ENCODE results near the gene CORIN. TPM values are rescaled to one million over a fixed set of nuclear protein-coding genes. Genes with fewer than 3 reads are reported as not detected.
"Not testable (repeated sequence)": the region's sequence is repeated elsewhere in the genome, so short reads cannot be mapped to it uniquely, and the experiment has no call there.

Gene CORIN
- total RNA-seq, 1 donor from 2014 or later = 25.0 TPM

DNA sequence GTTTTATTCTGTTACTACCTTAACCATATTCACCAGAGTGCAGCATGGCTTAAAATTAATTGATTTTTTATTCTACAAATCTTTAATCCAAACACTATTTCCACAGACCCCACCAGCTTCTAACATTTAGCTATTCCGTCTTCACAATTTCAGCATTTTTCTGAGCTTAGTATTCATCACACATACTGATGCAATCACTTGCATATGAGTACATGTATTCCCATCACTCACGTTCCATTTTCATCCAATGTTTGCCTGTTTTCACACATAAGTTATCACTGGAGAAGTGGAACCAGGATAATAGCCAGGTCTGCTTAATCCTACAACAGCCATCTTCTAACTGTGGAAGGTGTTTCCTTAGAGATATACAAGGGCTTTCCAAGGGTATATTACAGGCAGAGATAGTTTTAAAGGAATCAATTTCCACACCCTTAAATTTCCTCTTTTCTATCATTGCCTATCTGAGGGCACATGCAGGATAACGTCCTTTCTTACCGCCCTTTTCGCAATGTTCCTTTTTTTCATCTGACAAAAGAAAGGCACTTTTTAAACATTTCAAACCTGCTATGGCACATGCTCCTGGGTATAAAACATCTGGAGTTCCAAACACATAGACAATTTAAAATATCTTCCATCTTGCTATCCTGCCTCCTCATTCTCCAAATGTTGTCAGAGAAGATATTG is 115.8 kb downstream of the CORIN start:
- DNase-seq (ENCODE audit: low spot score) = no peak

DNA sequence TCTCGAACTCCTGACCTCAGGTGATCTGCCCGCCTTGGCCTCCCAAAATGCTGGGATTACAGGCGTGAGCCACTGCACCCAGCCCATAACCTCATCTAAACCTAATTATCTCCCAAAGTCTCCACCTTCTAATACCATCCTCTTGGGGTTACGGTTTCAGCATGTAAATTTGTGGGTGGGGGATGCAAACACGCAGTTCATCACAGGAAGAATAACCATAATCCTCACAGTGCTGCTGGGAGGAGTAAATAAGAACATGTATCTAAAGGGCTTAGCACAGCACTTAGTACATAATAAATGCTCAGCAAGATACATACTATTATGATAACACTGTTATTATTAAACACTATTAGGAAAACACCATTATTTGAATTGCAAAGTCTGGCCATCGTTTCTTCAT is 116.4 kb downstream of the CORIN start:
- no peak for DNase-seq (ENCODE audit: low spot score)

DNA sequence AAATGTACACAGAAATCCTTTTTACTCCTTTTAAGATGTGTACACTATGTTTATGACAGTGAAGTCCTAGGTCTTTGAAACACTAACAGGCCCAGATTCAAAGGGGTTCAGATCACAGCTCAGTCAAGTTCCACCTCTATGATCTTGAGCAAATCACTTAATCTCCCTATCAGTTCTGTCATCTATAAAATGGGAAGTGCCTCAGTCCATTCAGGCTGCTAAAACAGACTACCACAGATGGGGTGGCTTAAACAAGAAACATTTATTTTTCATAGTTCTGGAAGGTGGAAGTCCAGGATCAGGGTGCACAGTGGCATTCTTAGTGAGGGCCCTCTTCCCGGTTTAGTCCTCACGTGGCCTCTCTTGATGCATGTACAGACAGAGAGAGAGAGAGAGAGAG is 117.1 kb downstream of the CORIN start:
- DNase-seq (ENCODE audit: low spot score) = no peak

DNA sequence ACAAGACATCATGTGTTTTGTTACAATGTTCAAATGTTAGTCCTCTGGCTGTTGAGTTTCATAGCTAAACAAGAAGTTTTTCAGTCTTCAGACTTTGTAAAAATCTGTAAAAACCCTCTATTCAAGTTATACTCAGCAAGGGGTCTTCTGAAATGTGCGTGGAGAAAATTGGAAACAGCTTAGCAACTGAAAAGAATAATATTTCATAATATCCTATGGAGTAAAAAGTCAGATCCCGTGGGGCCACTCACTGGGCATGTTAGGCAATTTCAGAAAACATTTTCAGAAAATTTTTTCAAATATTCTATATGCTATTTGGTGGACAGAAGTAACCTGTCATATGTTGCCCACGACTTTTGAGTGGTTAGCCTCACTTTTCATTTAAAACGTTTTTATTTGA is 118.3 kb downstream of the CORIN start:
- DNase-seq (ENCODE audit: low spot score) = no peak

DNA sequence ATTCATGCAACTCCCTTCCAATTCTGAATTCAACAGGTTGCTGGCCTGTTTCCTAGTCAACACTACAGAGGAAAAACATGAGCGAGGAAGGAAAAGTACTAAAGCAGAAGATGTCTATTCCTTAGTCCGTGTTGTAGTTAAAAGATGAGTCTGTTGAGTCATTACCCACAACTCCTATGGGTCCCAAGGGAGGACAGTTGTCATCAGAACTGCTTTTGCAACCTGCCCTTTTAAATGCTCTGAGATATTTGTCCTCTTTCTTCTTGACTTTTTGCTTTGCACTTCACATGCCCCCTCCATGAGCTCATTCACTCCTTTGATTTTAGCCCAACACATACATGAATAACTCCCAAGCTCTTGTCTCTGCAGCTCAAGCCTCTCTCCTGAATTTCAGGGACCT is 119.2 kb downstream of the CORIN start:
- DNase-seq (ENCODE audit: low spot score) = no peak

DNA sequence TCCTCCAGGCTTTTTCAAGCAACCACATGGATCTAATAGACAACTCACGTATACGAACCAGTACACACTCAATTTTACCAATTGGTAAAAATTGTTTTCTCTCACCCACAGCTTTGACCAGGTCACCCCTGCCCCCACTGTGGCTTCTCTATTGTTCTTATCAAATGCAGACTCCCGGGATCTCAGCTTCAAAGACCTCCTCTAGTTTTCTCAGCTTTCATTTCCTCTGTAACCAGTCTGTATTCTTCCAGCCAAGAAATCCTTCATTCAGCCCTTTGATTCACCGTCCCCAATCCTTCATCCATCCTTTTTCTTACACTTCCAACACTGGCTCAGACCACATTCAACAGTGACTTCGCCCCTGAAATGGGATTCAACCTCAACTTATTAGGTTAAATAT is 120.7 kb downstream of the CORIN start:
- no peak for DNase-seq (ENCODE audit: low spot score)

DNA sequence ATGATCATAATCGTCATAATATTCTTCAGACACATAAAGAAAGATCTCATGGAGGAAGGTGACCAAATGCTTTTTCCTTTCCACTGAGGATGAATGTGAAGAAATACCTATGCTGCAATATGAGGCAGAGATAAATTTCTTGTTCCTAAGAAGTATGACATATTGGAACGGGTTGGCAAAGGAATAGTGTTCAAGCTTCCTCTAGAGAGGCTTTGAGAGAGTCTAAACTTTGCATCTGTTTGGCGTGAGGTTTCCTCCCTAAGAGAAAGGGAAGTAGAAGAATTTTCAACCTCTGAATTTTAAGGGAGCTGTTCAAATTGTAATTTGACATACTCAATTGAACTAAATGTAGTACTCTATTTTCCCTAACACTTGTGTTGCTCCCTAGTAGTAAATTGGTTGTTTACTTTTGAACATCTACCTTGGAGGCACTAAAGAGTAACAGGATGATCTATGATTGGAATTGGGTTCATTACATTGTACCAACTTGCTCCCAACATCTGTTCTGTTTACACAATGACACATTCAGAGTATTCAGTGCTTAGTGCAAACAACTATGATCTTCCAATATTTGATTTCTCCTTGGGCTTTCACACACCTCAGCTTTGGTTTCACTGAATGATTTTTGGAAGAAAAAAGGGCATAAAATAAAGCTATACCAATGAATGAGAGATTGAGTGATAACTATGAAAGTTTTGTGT is 122.0 kb downstream of the CORIN start:
- DNase-seq (ENCODE audit: low spot score) = no peak

DNA sequence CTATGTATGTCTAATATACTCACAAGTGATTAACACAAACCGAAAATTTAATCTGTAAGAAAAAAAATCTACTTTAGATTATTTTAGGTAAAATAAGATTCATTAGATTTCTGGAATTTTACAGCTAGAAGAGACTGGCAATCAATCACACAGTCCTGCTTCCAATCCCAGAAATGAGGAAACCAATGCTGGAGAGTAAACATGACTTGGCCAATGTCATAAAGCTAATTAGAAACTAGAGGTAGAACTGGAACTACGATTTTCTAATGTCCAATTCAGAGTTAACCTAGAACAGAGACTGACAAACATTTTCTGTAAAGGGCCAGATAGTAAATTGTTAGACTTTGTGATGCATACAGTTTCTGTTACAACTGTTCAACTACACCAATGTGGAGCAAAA is 123.6 kb downstream of the CORIN start:
- no peak for DNase-seq (ENCODE audit: low spot score)

DNA sequence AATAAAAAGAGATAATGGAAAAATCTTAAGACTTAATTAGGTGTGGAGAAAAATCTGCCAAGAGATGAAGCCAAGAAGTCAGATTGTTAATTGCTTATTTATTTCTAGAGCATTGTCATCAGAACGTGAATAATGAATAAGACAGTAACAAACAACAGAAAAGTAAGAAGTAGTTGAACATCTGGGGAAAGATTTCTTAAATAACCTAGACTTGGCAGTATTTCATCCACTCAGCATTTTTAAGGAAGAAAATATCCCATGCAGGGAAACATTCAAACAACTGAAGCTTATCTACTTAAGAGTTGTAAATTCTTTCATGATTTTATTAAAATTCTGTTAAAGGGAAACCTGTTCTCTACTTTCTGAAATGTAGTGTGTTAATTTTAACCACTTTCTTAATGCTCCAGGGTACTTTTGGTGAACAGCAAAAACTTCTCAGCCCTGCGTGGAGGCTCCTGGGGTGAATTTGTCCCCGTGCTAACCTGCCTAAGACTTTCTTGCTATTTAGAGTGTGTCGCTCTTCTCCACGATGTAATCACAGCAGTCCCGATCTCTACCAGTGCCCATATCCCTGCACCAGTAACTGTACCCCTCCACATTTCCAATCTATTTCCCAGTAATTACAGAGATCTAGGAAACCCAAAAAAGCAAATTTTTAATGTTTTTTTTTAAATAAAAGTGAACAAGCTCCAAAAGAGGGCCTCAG is 124.6 kb downstream of the CORIN start:
- DNase-seq (ENCODE audit: low spot score) = no peak

DNA sequence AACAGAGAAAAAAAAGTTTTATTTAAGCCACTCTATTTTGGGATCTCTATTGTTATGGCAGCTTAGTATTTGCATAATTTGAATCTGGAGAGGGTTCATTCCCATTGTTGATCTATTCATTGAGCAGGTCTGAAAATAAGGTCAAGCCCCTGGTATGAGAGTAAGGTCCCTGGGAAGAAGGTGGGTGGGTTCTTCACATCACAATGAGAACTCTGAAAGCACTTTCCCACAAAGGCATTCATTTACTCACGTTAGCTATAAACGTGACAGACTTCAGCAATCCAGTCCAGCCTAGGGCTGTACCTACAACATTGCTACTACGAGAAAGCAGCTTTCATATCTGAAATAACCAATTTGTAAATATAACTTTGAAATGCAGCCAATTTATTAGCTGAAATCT is 126.2 kb downstream of the CORIN start:
- no peak for DNase-seq (ENCODE audit: low spot score)

DNA sequence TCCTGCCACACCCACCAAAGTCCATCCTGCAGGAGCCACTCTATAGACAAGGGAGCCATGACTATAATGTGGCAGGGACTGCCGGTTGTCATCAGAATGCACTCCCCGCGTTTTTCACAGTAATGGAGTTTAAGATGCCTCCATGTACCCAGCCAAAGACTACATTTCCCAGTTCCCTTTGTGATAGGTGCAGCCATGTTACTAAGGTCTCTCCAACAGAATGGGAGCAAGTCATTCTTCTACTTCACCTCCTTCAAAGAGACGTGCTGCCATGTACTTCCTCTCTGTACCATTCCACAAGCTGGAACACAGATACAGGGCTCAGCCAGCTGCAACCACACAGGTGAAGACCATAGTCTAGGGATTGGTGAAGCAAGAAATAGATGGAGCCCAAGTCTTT is 126.7 kb downstream of the CORIN start:
- DNase-seq (ENCODE audit: low spot score) = no peak

DNA sequence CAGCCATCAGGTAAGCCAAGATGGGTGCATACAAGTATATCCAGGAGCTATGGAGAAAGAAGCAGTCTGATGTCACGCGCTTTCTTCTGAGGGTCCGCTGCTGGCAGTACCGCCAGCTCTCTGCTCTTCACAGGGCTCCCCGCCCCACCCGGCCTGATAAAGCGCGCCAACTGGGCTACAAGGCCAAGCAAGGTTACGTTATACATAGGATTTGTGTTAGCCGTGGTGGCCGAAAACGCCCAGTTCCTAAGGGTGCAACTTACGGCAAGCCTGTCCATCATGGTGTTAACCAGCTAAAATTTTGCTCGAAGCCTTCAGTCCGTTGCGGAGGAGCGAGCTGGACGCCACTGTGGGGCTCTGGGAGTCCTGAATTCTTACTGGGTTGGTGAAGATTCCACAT is 131.5 kb downstream of the CORIN start:
- DNase-seq (ENCODE audit: low spot score) = not testable (repeated sequence)

DNA sequence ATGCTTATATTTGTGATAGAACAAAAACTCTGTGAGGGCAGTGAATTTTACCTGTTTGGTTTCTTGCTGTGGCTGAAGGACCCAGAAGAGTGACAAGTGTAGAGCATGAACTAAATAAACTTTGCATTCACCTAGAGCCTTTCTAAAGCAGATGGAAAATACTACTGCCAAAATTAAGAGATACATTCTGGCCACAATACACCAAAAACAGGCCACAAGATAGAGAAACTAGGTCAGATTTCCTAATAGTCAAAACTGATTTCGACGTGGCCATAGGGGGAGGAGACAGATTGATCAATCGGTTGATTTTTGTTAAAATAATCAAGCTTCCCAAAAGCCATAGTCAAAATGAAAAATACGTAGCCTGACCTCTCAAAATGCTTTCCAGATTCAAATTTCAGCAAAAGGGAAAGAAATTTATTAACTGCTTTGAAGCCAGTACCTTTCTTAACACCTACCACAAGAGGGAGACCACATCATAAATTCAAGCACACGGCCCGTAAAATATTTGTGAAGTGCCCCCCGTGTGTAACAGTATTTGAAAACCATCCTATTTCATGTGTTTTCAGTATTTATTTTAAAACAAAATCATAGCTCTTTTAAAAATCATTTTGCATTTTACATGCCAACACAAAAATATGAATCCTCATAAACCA is 132.4 kb downstream of the CORIN start:
- DNase-seq (ENCODE audit: low spot score) = no peak

DNA sequence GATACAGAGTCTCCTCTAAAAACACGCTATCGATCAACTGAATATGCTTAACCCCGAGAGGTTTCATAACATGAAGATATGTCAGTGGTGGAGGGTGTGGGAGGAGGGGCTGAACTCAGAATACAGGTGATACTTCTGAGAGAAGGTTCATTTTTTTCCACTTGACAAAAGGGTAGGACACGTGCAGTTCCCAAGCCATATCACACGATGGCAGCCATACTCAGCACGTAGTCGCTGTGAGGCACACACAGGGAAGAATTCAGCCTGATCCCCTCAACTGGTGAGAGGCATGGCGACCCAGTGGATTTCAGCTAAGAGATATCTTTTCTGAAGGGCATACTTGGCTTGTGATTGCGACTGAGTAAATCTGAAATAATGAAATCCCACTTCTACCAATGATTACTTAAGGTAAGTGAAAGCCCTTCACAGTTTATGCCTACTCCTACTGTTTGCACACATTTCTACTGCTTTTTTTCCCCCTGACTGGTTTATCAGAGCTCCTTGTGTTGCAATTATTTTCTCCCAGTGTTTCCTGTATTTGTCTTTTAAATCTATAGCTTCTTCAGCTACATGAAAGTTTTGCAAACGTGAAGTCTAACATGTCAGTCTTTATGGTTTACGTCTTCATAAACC is 133.1 kb downstream of the CORIN start:
- no peak for DNase-seq (ENCODE audit: low spot score)

DNA sequence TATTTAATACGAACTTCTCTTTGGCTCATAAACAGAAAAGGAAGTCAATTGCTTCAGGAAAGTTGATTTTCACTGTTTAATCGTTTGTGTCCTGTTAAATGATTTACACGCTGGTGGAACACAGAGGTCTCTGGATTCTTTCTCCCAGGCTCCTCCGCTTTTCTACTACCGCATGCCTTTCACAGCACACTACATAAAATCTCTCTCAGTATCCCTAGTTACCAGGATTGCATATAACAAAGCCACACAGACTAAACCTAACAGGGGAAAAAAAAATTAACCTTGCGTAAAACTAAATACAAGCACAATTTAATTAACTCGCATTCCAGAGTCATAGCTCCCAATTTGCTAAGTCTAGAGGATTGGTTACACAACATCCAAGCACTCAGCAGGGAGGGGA is 133.9 kb downstream of the CORIN start:
- no peak for DNase-seq (ENCODE audit: low spot score)

DNA sequence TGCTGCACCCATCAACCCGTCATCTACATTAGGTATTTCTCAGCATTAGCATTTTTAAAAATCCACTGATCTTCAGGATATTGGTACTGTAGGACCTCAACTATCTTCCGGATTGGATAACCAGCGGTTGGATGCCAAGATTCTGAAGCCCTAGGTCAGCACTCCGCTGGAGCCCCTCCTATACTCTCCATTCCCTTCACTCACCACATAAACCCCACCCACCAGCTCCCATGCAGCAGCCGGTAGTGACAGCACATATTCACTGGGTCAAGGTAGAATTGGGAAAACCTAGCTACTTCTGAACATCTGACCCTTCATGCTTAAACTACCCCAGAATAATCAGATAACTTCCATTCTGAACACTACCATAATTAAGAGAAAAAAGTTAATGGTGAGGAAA is 134.9 kb downstream of the CORIN start:
- DNase-seq (ENCODE audit: low spot score) = no peak

DNA sequence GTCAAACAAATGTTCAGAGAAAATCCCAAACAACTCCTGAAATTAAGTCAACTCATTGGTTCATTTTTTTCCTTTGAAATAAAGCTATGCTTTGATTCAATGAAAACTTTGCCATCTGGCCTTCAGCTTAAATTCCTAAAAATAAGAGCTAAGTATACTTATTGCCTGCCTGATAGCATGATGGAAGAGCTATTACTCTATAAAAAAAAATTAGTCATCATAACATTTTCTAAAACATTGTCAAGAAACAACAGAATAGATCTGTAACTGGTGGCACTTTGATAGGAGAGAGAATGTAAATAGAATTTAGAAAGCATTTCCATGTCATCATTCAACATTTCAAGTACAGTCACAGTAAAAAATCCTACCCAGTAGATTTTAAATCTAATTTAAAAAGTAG is 136.6 kb downstream of the CORIN start:
- no peak for DNase-seq (ENCODE audit: low spot score)

DNA sequence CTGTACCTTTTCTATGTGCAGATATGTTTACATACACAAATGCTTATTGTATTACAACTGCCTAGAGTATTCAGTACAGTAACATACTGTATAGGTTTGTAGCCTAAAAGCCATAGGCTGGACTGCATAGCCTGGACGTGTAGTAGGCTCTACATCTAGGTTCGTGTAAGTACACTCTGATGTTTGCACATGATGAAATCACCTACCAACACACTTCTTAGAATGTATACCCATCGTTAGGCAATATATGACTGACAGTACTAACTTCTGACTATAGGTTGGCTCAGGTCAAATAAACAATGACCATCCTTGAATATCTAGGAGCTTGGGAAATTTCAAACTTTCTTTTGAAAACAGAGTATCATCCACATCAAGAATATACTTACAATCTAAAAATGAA is 139.0 kb downstream of the CORIN start:
- no peak for DNase-seq (ENCODE audit: low spot score)

DNA sequence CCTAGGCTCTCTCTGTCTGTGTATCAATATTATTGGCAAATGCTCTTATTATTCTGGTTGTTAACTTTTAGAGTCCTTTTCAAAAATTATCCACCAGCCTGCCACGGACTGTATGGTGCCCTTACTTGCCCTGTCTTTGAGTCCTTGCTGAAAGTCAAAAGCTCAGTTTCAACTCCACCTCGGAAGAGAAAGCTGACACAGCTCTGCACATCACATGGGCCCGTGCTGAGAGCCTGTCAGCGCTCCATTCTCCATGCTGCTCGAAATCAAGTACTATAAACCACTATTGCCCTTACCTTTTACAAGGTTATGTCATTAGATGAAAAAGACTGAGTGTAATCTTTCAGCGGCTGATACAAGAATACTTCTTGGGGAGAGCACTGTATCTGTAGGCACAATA is 141.0 kb downstream of the CORIN start:
- DNase-seq (ENCODE audit: low spot score) = no peak

DNA sequence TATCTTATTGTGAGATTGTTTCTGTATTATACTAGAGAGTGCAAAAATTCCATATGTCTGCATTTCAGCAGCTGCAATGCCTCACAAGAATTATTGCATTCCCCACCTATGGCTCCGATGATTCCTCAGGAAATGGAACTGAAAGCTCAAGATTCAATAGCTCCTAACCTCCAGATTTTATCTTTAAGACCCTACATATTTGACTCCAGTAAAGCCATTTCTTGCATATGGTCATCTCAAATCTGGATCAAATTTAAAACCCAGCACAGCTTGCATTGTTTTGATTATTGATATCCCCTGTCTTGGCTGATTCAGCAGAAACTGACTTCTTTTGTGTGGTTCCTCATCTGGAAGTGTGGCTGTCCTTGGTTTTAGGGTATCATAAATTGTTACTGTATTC is 142.6 kb downstream of the CORIN start:
- no peak for DNase-seq (ENCODE audit: low spot score)

DNA sequence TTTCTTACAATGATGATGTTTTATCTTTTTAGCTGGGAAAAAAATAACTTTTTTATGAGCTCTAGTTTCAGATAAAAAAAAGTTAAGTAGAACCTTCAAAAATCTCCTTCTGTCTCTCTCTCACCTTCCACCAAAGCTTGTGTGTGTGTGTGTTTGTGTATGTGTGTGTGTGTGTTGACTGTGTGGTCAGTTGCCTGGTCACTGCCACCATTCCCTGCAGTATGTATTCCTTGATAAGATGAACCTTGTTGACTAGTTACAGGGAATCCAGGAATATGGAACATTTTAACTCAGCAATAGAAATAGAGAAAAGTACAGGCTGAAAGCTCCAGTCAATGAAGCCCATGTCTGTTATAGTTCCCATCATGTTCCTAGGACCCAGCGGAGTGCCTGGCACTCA is 143.5 kb downstream of the CORIN start:
- no peak for DNase-seq (ENCODE audit: low spot score)

DNA sequence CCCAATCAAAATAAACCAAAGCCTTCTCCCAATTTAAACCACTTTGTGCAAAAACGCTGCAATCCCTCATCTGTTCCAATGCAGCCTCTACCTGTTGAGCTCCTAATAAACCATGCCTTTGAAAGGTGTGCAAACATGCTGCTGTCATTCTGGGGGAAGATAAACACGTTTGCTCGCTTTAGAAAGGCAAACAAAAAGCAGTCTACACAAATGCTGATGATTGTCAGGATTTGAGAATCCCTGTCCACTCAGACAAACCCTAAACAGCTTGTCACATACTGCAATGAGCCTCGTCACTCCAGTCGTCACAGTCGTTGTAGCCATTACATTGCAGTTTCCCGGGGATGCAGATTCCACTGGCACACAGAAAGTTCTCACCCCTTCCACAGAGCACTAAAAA is 145.2 kb downstream of the CORIN start:
- DNase-seq (ENCODE audit: low spot score) = no peak

All from ureter (tissue), 1 donor.